Fibroblast of pulmonary artery (primary cell): Measurements from ENCODE around the gene SEMA5A.

Experiments
- DNase-seq: peaks from one replicate; pipeline ENCODE4 v3.0.0-alpha.2; 2010; ENCODE audit warnings: low read depth
- H3K4me3 ChIP-seq: replicated peaks from 2 replicates; pipeline ENCODE4 v1.5.1; 2011; ENCODE audit warnings: low read depth, mild to moderate bottlenecking, control low read depth, low read length, moderate library complexity
- CTCF ChIP-seq: IDR thresholded peaks from 2 replicates; pipeline ENCODE4 v1.5.1; 2011; ENCODE audit warnings: mild to moderate bottlenecking, control low read depth, low read length, inconsistent platforms; ENCODE audit errors: missing control alignments

SEMA5A gene

GRCh38 chr5:9126490-9126889 is 419.4 kb downstream of the SEMA5A start:
- H3K4me3 ChIP-seq: no peak overlapping the region
- DNase-seq: no peak
- no peak for TF ChIP-seq CTCF

GRCh38 chr5:9125852-9126251 is 420.0 kb downstream of the SEMA5A start:
- DNase-seq: no peak
- no peak overlapping the region for H3K4me3 ChIP-seq
- no peak for TF ChIP-seq CTCF

DNA sequence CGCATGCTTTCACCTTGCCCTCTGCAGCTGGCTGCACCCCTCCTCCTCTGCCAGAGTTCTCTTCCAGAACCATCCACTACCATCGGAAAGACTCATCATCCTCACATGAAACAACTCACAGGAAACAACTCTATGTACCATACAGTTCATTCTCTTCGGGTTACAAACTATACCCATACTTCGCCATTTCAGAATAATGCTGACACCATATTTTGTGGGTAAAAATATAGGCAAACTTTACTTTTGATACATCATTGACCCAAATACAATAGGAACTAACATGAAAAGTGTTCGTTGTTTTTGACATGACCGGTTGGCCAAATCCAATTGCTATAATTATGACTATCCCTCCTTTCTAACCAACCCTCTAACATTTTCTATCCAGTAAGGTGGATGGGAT is 421.0 kb downstream of the SEMA5A start:
- no peak overlapping the region for H3K4me3 ChIP-seq
- TF ChIP-seq CTCF: no peak
- DNase-seq: no peak

DNA sequence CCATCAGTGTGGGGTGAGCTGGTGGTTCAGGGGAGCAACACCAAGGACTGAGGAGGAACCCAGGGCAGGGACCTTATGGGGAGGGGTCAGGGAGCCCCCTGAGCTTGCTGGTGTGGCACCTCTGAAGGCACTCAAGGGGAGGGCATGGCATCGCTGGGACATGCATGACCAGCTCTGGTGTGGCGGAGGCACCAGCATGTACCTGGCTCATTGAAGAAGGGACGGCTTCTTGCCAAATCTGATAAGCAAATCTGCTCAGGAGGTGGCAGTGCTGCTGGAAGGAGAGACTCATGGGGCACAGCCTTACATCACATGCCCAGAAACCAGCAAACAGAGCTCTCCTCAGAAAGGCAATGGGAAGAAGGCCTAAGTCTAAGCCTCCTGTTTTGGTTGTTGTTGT is 421.8 kb downstream of the SEMA5A start:
- no peak overlapping the region for H3K4me3 ChIP-seq
- TF ChIP-seq CTCF: no peak
- no peak for DNase-seq

DNA sequence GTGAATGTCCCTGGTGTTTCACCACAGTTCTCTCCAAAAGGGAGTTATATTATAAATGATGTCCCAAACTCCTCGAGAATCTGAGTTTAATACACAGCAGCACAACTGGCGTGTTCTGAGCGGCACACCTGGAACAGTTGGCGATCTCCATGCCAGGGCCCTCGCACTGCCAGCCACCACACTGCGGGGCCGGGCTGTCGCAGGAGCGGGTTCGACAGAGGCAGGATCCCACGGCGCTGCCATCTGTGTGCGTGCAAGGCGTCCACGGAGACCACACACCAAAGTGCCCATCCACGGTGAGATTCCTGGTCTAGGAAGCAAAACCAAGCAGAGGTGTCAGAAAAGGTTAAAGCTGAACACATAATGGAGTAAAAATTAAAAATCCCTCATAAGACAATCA is 423.3 kb downstream of the SEMA5A start:
- DNase-seq: no peak
- no peak overlapping the region for H3K4me3 ChIP-seq
- no peak for TF ChIP-seq CTCF

DNA sequence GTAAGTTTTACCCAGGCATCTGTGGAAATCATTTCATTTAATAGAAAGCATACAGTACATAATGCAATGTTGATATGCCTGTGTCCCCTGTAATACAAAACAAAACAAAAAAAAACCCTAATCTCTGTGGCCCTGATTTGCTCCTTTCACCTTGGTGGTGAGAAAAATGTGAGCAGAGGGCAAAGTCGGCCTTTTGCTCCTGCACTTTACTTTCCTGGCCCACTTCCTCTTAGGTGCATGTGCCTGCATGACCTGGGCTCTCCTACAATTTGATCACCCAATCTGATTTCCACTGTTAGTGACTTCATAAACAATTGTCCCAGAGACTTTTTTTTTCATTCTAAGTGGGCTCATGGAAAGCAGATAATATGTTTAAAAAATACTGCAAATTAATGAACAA is 424.3 kb downstream of the SEMA5A start:
- DNase-seq: no peak

More for the DNA sequence above, 424.3 kb downstream of the SEMA5A start:
- no peak for TF ChIP-seq CTCF
- no peak overlapping the region for H3K4me3 ChIP-seq
